NCI-H2227 treated with DMSO at 0.1 percent for 48 hours (cell line): ENCODE data around the gene ZNF652.
A peak's percentile ranks its signal among the peaks of the same experiment; 100 is the strongest.
"Not testable (repeated sequence)": the region's sequence is repeated elsewhere in the genome, so short reads cannot be mapped to it uniquely, and the experiment has no call there.

ENCODE experiments used
- DNase-seq: peaks from one replicate; lab custom pipeline; 2025; lab: John Stamatoyannopoulos, UW

ZNF652 gene

GRCh38 chr17:49261540-49261939, 100.5 kb downstream of the ZNF652 start:
- DNase-seq: not testable (repeated sequence)

- DNase-seq: no peak
These were observed 101.2 kb downstream of the ZNF652 start for GRCh38 chr17:49260817-49261291.

- DNase-seq: peak; percentile 7
These were observed 101.8 kb downstream of the ZNF652 start for GRCh38 chr17:49260011-49260816.

GRCh38 chr17:49259663-49260010, 102.4 kb downstream of the ZNF652 start:
- no peak for DNase-seq

- no peak for DNase-seq
These were observed 103.7 kb downstream of the ZNF652 start for GRCh38 chr17:49258394-49258793.

- no peak for DNase-seq
These were observed 106.9 kb downstream of the ZNF652 start for GRCh38 chr17:49255125-49255524.

GRCh38 chr17:49254066-49254465, 108.0 kb downstream of the ZNF652 start:
- DNase-seq: no peak

- no peak for DNase-seq
These were observed 109.8 kb downstream of the ZNF652 start for GRCh38 chr17:49252148-49252695.

- DNase-seq: no peak
These were observed 112.0 kb downstream of the ZNF652 start for GRCh38 chr17:49249890-49250522.

- DNase-seq: peak; percentile 62
These were observed 112.7 kb downstream of the ZNF652 start for GRCh38 chr17:49249292-49249794.

- DNase-seq: no peak
These were observed 114.1 kb downstream of the ZNF652 start for GRCh38 chr17:49247944-49248343.

- no peak for DNase-seq
These were observed 117.2 kb downstream of the ZNF652 start for GRCh38 chr17:49244839-49245238.
